Coronary artery (tissue), 2 donors: ENCODE measurements around the gene ACTN1.

ENCODE experiments used
- DNase-seq: peaks from one replicate; pipeline ENCODE4 v3.0.0-alpha.2; 2017; ENCODE audit warnings: low spot score
- H3K27ac ChIP-seq, 2 donors: fragments of 200-600 bp; sonication (generic); one replicate each; pipeline ENCODE4 v1.5.1; 2016 to 2019
- H3K4me3 ChIP-seq: fragments of 200-600 bp; sonication (generic); 2 replicates; pipeline ENCODE4 v1.5.1; 2016; ENCODE audit warnings: mild to moderate bottlenecking, moderate library complexity
- CTCF ChIP-seq: fragments of 200-600 bp; sonication (generic); IDR thresholded peaks from one replicate; pipeline ENCODE4 v1.5.1; 2019; ENCODE audit warnings: antibody characterized with exemption

The ACTN1 gene

GRCh38 chr14:68958553-68958952 lies 20.5 kb downstream of the ACTN1 start:
- H3K4me3 ChIP-seq, result peak overlapping the region; percentile 10
- H3K27ac ChIP-seq, result peak overlapping the region; percentile 87 to 92
- DNase-seq, result no peak
- no peak for TF ChIP-seq CTCF

DNA sequence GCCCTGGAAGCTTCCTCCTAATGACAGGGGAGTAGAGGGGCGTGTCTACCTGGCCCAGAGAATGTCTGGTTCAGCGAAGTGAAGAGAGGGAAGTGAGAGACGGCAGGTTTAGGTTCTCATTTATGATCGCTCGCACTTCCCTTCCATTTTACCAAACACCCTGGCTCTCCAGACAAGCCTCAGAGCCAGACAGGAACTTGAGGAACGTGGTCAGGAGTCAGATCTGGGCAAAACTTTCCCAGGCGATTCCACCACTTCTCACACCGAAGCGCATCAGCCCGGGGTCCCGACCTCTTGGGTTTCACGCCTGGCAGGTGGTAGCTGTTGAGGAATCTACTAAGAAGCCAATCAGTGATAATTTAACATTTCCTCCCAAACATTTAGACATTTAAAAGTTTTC lies 21.3 kb downstream of the ACTN1 start:
- H3K27ac ChIP-seq, result peak overlapping the region; percentile 87 to 92
- no peak for TF ChIP-seq CTCF
- peak overlapping the region; percentile 24 for H3K4me3 ChIP-seq
- DNase-seq, result no peak

DNA sequence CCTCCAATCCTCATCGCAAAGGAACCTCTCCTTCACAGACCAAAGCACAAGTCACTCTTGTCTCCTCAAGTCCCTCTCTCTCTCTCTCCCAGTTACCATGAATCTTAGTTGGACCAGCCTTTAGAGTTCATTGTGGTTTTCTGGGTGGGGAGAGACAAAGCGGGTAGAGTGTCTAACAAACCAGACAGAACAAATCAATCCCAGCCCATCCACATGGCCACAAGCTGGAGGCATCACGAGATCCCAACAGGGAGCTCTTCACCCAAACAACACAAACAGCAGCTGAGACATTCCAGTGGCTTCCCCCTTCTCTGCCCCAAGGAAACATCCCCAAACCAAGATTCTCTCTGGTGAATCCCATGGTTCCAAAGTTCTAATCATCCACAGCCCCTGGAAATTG lies 22.4 kb downstream of the ACTN1 start:
- DNase-seq, result no peak
- no peak overlapping the region for H3K4me3 ChIP-seq
- TF ChIP-seq CTCF, result no peak
- peak overlapping the region; percentile 87 to 92 for H3K27ac ChIP-seq

- peak overlapping the region; percentile 87 to 92 for H3K27ac ChIP-seq
- TF ChIP-seq CTCF, result no peak
- DNase-seq, result no peak
- peak overlapping the region; percentile 44 for H3K4me3 ChIP-seq
Measured at GRCh38 chr14:68955851-68956179, 23.3 kb downstream of the ACTN1 start.

DNA sequence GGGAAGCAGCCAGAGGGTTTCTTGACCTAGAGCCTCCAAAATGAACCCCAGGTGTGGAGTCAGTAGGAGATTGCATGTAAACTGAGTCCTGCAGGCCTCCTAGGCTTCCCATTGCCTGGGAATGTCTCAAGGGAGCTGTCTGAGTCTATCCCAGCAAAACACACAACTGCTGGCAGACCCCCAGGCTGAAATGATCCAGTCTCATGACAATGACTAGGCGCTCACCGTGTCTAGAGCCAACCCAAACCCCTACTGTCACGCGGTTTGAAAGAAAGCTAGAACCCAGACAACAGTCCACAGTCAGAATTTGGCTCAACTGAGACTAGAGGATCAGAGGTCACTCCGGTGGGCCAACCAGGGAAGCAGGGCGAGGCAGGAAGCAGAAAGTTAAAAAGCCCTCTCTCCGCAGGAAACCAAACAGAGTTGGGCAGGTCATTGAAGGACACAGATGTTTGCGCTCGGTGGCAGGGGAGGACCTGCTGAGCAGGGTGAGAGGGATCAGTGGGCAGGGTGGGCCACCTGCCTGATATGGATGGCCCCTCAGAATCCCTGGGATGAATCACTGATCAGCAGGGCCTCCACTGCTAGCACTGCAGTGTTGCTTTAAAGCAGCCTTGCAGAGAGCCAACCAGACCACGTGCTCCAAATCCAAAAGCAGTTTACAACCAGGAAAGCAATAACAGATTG lies 23.8 kb downstream of the ACTN1 start:
- H3K4me3 ChIP-seq, result peak overlapping the region; percentile 44
- H3K27ac ChIP-seq, result peak overlapping the region; percentile 87 to 92
- no peak for TF ChIP-seq CTCF

DNA sequence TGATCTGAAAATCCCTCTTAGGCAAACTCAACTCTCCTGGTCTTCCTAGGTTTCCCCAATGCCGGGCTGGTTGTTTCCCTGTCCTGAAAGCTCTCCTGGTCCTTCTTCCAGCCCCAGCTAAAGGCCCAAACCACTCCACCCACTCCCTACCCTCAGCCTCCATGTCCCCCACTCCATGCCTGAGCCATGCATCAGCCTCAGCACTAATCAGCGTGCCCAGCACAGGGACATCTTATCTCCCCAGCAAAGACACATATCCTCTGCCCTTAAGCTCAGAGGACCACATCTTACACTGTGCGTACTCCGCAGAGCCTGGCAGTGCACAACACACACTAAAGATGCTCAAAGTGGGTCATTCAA lies 25.9 kb downstream of the ACTN1 start:
- no peak for DNase-seq
- H3K27ac ChIP-seq, result peak overlapping the region; percentile 92 to 95
- TF ChIP-seq CTCF, result no peak
- H3K4me3 ChIP-seq, result peak overlapping the region; percentile 62

More for the DNA sequence above, 23.8 kb downstream of the ACTN1 start:
- DNase-seq, result no peak

- DNase-seq, result no peak
- peak overlapping the region; percentile 92 to 95 for H3K27ac ChIP-seq
- peak overlapping the region; percentile 62 for H3K4me3 ChIP-seq
- no peak for TF ChIP-seq CTCF
Measured at GRCh38 chr14:68952531-68953195, 26.4 kb downstream of the ACTN1 start.
